ENCODE measurements around the gene MGAT4A.

The MGAT4A gene

GRCh38 chr2:98650998-98651397 is 79.9 kb downstream of the MGAT4A start:
- no peak for DNase-seq

GRCh38 chr2:98649992-98650375 is 80.9 kb downstream of the MGAT4A start:
- DNase-seq, result no peak

- DNase-seq, result peak; percentile 88
Measured at GRCh38 chr2:98649135-98649991, 81.6 kb downstream of the MGAT4A start.

GRCh38 chr2:98648451-98648850 is 82.5 kb downstream of the MGAT4A start:
- no peak for DNase-seq

GRCh38 chr2:98647636-98648035 is 83.3 kb downstream of the MGAT4A start:
- DNase-seq, result no peak

GRCh38 chr2:98643496-98644100 is 87.3 kb downstream of the MGAT4A start:
- no peak for DNase-seq

- DNase-seq, result peak; percentile 68
Measured at GRCh38 chr2:98637401-98638147, 93.4 kb downstream of the MGAT4A start.

- DNase-seq, result peak; percentile 56
Measured at GRCh38 chr2:98634406-98635092, 96.4 kb downstream of the MGAT4A start.

GRCh38 chr2:98632351-98632750 is 98.6 kb downstream of the MGAT4A start:
- no peak for DNase-seq

- no peak for DNase-seq
Measured at GRCh38 chr2:98623657-98624056, 107.3 kb downstream of the MGAT4A start.

GRCh38 chr2:98617149-98617548 is 113.8 kb downstream of the MGAT4A start:
- no peak for DNase-seq

- DNase-seq, result no peak
Measured at GRCh38 chr2:98615481-98615880, 115.5 kb downstream of the MGAT4A start.

GRCh38 chr2:98614024-98614739 is 116.8 kb downstream of the MGAT4A start:
- no peak for DNase-seq

- DNase-seq, result no peak
Measured at GRCh38 chr2:98608962-98609604, 121.8 kb downstream of the MGAT4A start.

- peak; percentile 89 for DNase-seq
Measured at GRCh38 chr2:98608116-98608961, 122.6 kb downstream of the MGAT4A start, which contains the start of the genes COA5 and UNC50. Gene COA5, minus strand, starts transcription at chr2:98608512. Its CDS starts 107 bp downstream, at chr2:98608405. Gene UNC50, plus strand, starts transcription at chr2:98608589. Its CDS starts 1,171 bp downstream, at chr2:98609760.

- DNase-seq, result no peak
Measured at GRCh38 chr2:98607741-98608115, 123.2 kb downstream of the MGAT4A start.

GRCh38 chr2:98607104-98607503 is 123.8 kb downstream of the MGAT4A start:
- DNase-seq, result no peak

- DNase-seq, result no peak
Measured at GRCh38 chr2:98606431-98606830, 124.5 kb downstream of the MGAT4A start.

GRCh38 chr2:98605076-98605475 is 125.9 kb downstream of the MGAT4A start:
- DNase-seq, result no peak

GRCh38 chr2:98604547-98604946 is 126.4 kb downstream of the MGAT4A start:
- DNase-seq, result no peak
